Ishikawa (cell line): ENCODE results near the gene FBRSL1.

ENCODE experiments used
- CEBPB ChIP-seq: IDR thresholded peaks from 2 replicates; pipeline ENCODE4 v1.6.1; 2012
- EGR1 ChIP-seq: IDR thresholded peaks from 2 replicates; pipeline ENCODE4 v1.6.1; 2012
- RAD21 ChIP-seq: IDR thresholded peaks from 2 replicates; pipeline ENCODE4 v1.6.1; 2012; ENCODE audit warnings: low read depth
- TEAD4 ChIP-seq: IDR thresholded peaks from 2 replicates; pipeline ENCODE4 v1.6.1; 2012
- TF ChIP-seq, protein P1 (sequence below): IDR thresholded peaks from 2 replicates; pipeline ENCODE4 v1.6.1; 2012
- TF ChIP-seq, protein P2 (sequence below): IDR thresholded peaks from 2 replicates; pipeline ENCODE4 v1.6.1; 2012; ENCODE audit warnings: low read depth, mild to moderate bottlenecking

DNA sequence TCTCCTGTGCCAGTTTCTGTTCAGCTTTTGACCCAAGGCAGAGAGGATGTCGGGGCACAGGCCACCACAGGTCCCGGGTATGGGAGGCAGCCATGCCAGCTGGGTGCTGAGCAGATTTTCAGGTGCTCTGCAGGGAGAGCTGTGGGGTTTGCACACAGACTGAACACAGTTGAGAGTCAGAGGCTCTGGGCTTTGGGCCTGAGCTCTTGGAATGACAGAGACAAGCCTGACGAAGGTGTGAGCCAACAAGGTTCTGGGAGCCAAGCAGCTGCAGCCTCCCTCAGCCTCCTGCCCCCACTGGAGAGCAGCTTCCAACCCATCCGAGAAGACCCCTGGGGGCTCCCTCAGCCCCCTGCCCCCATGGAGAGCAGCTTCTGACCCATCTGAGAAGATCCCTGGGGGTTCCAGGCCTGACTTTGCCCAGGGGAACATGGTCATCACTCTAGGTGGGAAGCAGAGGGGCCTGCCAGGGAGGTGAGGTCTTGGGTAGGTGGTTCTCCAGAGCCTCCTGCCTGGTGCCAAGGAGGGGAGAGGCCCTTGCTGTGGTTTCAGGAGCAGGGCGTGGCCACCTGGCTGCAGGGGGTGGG lies 13.8 kb downstream of the FBRSL1 start:
- TF ChIP-seq TEAD4 (no peak), CEBPB (no peak), RAD21 (no peak), EGR1 (no peak)
- TF ChIP-seq, protein P1, sequence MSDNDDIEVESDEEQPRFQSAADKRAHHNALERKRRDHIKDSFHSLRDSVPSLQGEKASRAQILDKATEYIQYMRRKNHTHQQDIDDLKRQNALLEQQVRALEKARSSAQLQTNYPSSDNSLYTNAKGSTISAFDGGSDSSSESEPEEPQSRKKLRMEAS, result no peak
- TF ChIP-seq, protein P2, sequence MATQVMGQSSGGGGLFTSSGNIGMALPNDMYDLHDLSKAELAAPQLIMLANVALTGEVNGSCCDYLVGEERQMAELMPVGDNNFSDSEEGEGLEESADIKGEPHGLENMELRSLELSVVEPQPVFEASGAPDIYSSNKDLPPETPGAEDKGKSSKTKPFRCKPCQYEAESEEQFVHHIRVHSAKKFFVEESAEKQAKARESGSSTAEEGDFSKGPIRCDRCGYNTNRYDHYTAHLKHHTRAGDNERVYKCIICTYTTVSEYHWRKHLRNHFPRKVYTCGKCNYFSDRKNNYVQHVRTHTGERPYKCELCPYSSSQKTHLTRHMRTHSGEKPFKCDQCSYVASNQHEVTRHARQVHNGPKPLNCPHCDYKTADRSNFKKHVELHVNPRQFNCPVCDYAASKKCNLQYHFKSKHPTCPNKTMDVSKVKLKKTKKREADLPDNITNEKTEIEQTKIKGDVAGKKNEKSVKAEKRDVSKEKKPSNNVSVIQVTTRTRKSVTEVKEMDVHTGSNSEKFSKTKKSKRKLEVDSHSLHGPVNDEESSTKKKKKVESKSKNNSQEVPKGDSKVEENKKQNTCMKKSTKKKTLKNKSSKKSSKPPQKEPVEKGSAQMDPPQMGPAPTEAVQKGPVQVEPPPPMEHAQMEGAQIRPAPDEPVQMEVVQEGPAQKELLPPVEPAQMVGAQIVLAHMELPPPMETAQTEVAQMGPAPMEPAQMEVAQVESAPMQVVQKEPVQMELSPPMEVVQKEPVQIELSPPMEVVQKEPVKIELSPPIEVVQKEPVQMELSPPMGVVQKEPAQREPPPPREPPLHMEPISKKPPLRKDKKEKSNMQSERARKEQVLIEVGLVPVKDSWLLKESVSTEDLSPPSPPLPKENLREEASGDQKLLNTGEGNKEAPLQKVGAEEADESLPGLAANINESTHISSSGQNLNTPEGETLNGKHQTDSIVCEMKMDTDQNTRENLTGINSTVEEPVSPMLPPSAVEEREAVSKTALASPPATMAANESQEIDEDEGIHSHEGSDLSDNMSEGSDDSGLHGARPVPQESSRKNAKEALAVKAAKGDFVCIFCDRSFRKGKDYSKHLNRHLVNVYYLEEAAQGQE, result no peak
